Ureter (tissue), 1 donor: ENCODE results near the gene SLC11A1. TPM values are rescaled to one million over a fixed set of nuclear protein-coding genes. Genes with fewer than 3 reads are reported as not detected.

Experiments used
- DNase-seq: peaks from one replicate; pipeline ENCODE4 v3.0.0-alpha.2; 2020; ENCODE audit warnings: low spot score
- total RNA-seq: library from RNA; stranded (reverse); gene quantifications from one replicate; pipeline ENCODE4 v1.2.4, GENCODE V29; 2023
- donor health status: DM: yes; HTN: yes; CAD: no.

SLC11A1 gene
- total RNA-seq, 1 donor from 2014 or later = 16.5 TPM

DNA sequence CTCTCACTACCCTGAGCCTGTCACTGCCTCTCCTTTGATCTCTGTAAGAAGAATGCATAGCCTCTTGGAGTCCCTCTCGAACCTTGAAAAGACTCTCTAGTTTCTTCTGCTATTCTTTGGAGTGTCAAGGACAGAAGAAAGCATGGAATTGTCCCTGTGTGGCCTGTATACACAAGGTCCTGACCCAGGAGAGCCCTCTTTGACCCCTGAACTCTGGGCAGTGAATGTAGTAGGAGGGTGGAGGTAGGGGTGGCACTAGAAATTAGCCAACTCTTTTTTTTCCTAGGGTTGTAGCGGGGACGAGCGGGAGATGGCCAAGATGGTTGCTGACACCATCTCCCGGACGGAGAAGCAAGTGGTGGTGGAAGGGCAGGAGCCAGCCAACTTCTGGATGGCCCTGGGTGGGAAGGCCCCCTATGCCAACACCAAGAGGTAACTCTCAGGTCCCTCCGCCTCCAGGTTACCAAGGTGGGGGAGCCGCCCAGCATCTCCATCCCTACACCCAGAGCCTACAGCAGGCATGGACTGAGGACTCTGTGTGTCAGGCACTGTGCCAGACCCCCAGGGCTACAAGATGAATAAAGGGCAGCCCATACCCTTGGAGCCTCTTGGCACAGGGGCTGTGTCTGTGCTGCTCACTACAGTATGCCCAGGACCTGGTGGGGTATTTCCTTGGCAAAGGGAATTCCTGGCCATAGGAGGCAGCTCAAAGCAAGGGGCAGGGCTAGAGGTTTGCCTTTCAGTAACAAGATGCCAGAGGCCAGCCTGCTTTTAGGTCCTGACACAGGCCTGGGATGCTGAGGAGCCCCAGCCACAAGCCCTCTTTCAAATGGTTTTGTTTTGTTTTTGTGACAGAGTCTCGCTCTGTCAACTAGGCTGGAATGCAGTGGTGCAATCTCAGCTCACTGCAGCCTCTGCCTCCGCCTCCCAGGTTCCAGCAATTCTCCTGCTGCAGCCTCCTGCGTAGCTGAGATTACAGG lies 53.2 kb downstream of the SLC11A1 start:
- no peak for DNase-seq

DNA sequence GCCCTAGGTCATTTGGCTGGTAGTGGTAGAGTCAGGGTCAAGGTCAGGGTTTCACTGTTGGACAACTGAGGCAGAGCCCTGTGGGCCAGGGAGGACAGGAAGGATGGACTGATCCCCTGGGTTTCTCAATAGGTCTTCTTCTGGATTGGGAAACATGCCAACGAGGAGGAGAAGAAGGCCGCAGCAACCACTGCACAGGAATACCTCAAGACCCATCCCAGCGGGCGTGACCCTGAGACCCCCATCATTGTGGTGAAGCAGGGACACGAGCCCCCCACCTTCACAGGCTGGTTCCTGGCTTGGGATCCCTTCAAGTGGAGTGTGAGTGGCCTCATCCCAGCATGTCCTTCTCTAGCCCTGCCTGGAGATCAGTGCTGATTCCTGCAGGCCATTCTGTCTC lies 54.9 kb downstream of the SLC11A1 start:
- DNase-seq = no peak

DNA sequence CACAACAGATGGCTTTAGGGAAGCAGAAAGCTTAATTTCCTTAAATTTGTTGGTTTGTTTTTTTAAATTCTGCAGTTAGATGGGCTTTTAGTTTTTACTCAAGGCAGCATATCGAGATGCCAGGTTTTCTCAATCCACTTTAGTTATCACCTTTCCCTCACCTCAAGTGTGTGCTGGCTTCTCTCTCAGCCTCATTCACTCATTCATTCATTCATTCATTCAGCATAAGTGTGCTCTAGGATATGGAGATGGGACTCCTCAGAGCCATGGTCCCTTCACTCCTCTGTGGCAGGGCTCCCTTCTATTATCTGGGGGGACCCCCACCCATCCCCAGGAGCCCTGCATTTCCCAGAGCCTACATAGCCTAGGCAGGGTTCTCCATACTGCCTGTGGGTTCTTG lies 55.9 kb downstream of the SLC11A1 start:
- DNase-seq = no peak

DNA sequence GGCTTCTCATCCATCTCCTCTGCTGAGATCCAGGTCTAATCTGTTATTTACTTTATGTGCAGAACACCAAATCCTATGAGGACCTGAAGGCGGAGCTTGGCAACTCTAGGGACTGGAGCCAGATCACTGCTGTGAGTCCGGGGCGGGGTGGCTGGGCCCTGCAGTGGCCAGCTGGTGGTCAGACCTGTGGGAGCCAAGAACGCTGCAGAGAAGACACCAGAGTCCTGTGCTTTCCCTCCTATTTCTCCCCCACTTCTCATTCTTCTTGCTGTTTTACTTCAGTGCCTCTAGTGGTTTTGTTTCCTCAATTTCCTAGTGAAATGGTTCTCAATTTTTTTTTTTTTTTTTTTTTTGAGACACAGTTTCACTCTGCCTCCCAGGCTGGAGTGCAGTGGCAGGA lies 56.5 kb downstream of the SLC11A1 start:
- no peak for DNase-seq

DNA sequence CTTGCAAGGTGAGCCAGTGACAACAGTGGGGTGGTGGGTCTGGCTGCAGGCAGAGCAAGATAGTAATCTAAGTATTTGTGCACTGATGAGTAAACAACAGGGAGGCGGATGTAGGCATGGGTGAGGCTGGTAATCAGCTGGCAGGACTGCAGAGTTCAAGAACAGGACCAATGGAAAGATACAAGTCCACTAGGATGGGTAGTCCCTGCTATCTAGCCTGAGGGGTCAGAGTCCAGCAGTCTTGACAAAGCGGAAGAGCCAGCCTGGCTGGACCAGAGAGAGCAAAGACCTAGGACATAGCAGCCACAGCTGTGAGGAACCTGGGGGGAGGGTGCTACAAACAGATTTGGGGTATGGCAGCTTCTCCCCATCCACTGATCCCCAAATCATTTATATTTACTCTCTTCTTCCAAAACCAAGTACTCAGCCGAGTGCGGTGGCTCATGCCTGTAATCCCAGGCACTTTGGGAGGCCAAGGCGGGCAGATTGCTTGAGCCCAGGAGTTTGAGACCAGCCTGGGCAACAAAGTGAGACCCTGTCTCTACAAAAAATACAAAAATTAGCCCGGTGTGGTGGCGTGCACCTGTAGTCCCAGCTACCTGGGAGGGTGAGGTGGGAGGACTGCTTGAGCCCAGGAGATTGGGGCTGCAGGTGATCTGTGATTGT lies 62.8 kb downstream of the SLC11A1 start:
- no peak for DNase-seq

DNA sequence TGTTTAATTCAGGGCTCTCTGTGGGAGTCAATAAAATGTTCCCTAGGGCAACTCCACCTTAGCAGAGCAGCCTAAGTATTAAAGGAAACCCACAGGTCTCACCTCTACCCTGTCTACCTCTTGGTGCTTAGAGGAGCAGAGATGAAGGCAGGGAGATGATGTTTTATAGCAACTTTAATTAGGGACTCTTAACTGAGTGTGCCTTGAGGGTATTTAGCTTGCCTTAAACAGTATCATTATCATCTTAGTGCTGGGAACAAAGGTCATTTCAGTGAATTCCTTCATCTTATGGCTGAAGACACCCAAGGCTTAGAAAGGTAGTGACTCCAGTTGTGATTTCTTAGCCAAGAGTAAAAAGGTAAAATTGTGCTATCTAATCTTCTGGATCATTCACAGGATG lies 63.5 kb downstream of the SLC11A1 start:
- no peak for DNase-seq

Other genes starting within 250 kb of the SLC11A1 start
- not detected for gene CXCR1, start 215.3 kb upstream of the SLC11A1 start, total RNA-seq
- gene ARPC2, start 165.1 kb upstream of the SLC11A1 start, total RNA-seq = 520 TPM
- gene GPBAR1, start 121.3 kb upstream of the SLC11A1 start, total RNA-seq = 1.5 TPM
- gene AAMP, start 112.1 kb upstream of the SLC11A1 start, total RNA-seq = 82.0 TPM
- 66.2 TPM for gene PNKD, start 111.8 kb upstream of the SLC11A1 start, total RNA-seq
- gene TMBIM1, start 89.8 kb upstream of the SLC11A1 start, total RNA-seq = 256 TPM
- not detected for gene CATIP, start 25.4 kb upstream of the SLC11A1 start, total RNA-seq
- gene CTDSP1, start 17.6 kb downstream of the SLC11A1 start, total RNA-seq = 153 TPM
- gene VIL1, start 36.9 kb downstream of the SLC11A1 start, total RNA-seq = not detected
- gene USP37, start 186.1 kb downstream of the SLC11A1 start, total RNA-seq = 24.8 TPM
- gene CNOT9, start 186.6 kb downstream of the SLC11A1 start, total RNA-seq = 59.6 TPM
- gene PLCD4, start 225.6 kb downstream of the SLC11A1 start, total RNA-seq = 3.9 TPM